Activated naive CD8-positive, alpha-beta T cell treated with anti-CD3 and anti-CD28 coated beads, Interleukin-2, amount 50 U/mL, for 24 hours (primary cell): Measurements from ENCODE around the gene CD46.
"Not testable (repeated sequence)": the region's sequence is repeated elsewhere in the genome, so short reads cannot be mapped to it uniquely, and the experiment has no call there.

Experiments
- ATAC-seq: fragments of 150-1000 bp; cut with Tn5 transposase; one replicate; pipeline ENCODE4 v1.10.0; 2021
- DNase-seq: peaks from one replicate; pipeline ENCODE4 v3.0.0; 2021
- H3K27ac Mint-ChIP-seq: one replicate; pipeline ENCODE4 v1.8.0; 2021; ENCODE audit warnings: mild to moderate bottlenecking, mixed read lengths
- H3K27me3 Mint-ChIP-seq: one replicate; pipeline ENCODE4 v1.8.0; 2021; ENCODE audit warnings: mixed read lengths
- H3K36me3 Mint-ChIP-seq: one replicate; pipeline ENCODE4 v1.8.0; 2021; ENCODE audit warnings: low read depth, mixed read lengths
- H3K4me1 Mint-ChIP-seq: one replicate; pipeline ENCODE4 v1.8.0; 2021; ENCODE audit warnings: mixed read lengths
- H3K4me3 Mint-ChIP-seq: one replicate; pipeline ENCODE4 v1.8.0; 2021; ENCODE audit warnings: mild to moderate bottlenecking, moderate library complexity, mixed read lengths
- H3K9me3 Mint-ChIP-seq: one replicate; pipeline ENCODE4 v1.8.0; 2021; ENCODE audit warnings: mixed read lengths

CD46 gene

DNA sequence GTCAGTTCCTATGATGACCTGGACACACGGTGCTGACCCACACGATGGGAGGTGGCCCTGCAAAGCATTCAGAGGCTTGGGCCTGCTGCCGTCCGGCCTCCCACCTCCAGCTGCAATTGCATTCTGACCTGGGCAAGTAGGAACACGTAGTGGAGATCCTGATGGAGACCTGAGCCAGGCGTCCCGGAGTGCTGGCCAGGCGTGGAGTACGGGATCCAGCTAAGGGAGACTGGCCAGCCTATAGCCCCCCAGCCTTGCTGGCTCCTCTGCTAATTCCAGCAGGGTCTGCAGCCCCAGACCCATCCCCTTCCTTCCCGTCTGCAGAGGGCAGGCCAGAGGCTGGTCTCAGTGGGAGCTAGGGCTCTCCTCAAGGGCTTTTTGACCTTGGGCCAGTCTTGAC, 11.2 kb downstream of the CD46 start:
- Mint-ChIP-seq H3K4me3 (no peak overlapping the region), H3K27ac (no peak overlapping the region), H3K9me3 (no peaks in the 10 kb centered on the region), H3K4me1 (no peaks in the 10 kb centered on the region), H3K27me3 (no peaks in the 10 kb centered on the region), H3K36me3 (peaks cover 70% of the 10 kb centered on the region)
- ATAC-seq (no peak), DNase-seq (no peak)

DNA sequence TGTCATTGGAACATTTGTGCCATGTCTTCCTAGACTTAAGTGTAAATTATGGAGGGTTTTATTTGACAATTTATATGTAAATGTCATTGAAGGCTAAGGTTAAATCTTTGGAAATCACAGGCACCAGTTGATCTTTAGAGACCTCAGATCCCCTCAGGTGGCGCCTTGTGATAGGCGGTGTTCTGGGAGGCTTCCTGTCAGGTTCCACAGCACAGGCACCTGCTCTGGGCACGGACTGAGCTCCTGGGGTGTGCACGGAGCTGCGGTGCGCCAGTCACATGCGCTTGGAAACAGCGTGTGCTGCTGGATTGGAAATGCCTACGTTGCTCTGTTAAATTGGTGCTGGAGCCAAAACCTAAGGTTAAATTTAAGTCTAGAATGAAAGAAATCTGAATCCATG, 12.1 kb downstream of the CD46 start:
- H3K4me1 Mint-ChIP-seq, result no peaks in the 10 kb centered on the region
- H3K36me3 Mint-ChIP-seq, result peaks cover 72% of the 10 kb centered on the region
- no peaks in the 10 kb centered on the region for H3K27me3 Mint-ChIP-seq
- ATAC-seq (no peak), DNase-seq (no peak)
- no peaks in the 10 kb centered on the region for H3K9me3 Mint-ChIP-seq
- H3K27ac Mint-ChIP-seq, result no peak overlapping the region
- no peak overlapping the region for H3K4me3 Mint-ChIP-seq

DNA sequence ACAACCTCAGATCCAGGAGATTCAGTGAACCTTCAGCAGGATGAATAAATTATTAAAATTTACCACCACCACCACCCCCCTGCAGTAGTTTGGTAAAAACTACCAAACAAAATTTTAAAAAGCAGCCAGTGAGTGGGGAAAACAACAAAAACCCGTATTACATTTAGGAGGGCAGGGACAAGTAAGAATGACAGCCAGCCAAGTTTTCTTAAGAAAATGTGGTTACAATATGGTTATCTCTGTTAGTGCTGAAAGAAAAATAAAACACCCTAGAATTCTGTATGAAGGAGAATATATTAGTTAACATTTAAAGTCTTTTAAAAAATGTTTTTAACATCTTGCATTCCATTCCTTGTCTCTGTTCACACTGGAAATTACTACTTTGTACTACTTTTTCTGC, 14.7 kb downstream of the CD46 start:
- no peak for DNase-seq
- Mint-ChIP-seq H3K4me1 (no peaks in the 10 kb centered on the region), H3K36me3 (peaks cover 73% of the 10 kb centered on the region), H3K4me3 (no peak overlapping the region), H3K27me3 (no peaks in the 10 kb centered on the region), H3K9me3 (no peaks in the 10 kb centered on the region), H3K27ac (no peak overlapping the region)
- ATAC-seq, result no peak

DNA sequence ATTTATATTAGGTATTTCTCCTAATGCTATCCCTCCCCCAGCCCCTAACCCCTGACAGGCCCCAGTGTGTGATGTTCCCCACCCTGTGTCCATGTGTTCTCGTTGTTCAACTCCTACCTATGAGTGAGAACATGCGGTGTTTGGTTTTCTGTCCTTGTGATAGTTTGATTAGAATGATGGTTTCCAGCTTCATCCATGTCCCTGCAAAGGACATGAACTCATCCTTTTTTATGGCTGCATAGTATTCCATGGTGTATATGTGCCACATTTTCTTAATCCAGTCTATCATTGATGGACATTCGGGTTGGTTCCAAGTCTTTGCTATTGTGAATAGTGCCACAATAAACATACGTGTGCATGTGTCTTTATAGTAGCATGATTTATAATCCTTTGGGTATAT, 18.7 kb downstream of the CD46 start:
- ATAC-seq, H3K9me3 Mint-ChIP-seq, H3K27me3 Mint-ChIP-seq, DNase-seq, H3K4me3 Mint-ChIP-seq, H3K4me1 Mint-ChIP-seq, H3K27ac Mint-ChIP-seq: not testable (repeated sequence)
- peaks cover 75% of the 10 kb centered on the region for H3K36me3 Mint-ChIP-seq

DNA sequence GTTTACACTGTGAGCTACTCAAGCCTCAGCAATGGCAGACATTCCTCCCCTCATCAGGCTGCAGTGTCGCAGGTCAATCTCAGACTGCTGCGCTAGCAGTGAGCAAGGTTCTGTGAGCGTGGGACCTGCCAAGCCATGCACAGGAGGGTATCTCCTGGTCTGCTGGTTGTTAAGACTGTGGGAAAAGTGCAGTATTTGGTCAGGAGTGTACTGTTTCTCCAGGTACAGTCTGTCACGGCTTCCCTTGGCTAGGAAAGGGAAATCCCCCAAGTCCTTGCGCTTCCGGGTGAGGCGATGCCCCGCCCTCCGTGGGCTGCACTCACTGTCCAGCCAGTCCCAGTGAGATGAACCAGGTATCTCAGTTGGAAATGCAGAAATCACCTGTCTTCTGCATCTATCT, 24.2 kb downstream of the CD46 start:
- H3K4me3 Mint-ChIP-seq, H3K9me3 Mint-ChIP-seq, DNase-seq, H3K27ac Mint-ChIP-seq, ATAC-seq, H3K27me3 Mint-ChIP-seq: not testable (repeated sequence)
- Mint-ChIP-seq H3K36me3 (peaks cover 80% of the 10 kb centered on the region), H3K4me1 (peaks cover 17% of the 10 kb centered on the region)

DNA sequence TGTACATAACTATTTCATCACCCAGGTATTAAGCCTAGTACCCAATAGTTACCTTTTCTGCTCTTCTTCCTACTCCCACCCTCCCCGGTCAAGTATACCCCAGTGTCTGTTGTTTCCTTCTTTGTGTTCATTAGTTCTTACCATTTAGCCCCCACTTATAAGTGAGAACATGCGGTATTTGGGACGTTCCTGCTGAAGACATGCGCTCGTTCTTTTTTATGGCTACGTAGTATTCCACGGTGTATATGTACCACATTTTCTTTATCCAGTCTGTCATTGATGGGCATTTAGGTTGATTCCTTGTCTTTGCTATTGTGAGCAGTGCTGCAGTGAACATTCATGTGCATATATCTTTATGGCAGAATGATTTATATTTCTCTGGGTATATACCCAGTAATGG, 25.6 kb downstream of the CD46 start:
- not testable (repeated sequence) for H3K4me3 Mint-ChIP-seq, H3K9me3 Mint-ChIP-seq, DNase-seq, H3K27me3 Mint-ChIP-seq, H3K27ac Mint-ChIP-seq, ATAC-seq
- Mint-ChIP-seq H3K4me1 (peaks cover 18% of the 10 kb centered on the region), H3K36me3 (peaks cover 67% of the 10 kb centered on the region)

DNA sequence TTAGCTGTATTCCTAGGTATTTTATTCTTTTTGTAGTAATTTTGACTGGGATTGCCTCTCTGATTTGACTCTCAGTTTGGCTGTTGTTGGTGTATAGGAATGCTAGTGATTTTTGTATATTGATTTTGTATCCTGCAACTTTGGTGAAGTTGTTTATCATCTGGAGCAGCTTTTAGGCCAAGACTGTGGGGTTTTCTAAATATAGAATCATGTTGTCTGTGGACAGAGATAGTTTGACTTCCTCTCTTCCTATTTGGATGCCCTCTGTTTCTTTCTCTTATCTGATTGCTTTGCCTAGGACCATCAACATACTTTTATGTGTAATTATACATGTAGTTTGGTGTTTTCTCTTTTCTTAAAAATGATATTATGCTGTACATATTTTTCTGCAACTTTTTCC, 27.2 kb downstream of the CD46 start:
- no peak for DNase-seq
- H3K27ac Mint-ChIP-seq, result no peak overlapping the region
- ATAC-seq, result no peak
- peaks cover 8% of the 10 kb centered on the region for H3K9me3 Mint-ChIP-seq
- peaks cover 58% of the 10 kb centered on the region for H3K36me3 Mint-ChIP-seq
- peaks cover 18% of the 10 kb centered on the region for H3K4me1 Mint-ChIP-seq
- H3K27me3 Mint-ChIP-seq, result no peaks in the 10 kb centered on the region
- H3K4me3 Mint-ChIP-seq, result no peak overlapping the region

DNA sequence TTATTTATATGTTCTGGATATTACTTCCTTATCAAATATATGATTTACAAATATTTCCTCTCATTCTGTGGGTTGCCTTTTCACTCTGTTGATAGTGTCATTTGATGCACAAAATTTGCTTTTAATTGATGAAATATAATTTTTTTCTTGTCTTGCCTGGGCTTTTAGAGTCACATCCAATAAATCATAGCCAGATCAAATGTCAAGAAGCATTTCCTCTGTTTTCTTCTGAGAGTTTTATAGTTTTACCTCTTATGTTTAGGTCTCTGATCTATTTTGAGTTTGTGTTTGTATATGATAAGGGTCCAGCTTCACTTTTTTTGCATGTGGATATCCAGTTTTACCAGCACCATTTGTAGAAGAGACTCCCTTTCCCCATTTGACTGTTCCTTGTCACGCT, 29.5 kb downstream of the CD46 start:
- H3K9me3 Mint-ChIP-seq, result peaks cover 8% of the 10 kb centered on the region
- no peak overlapping the region for H3K4me3 Mint-ChIP-seq
- no peaks in the 10 kb centered on the region for H3K27me3 Mint-ChIP-seq
- H3K27ac Mint-ChIP-seq, result no peak overlapping the region
- H3K4me1 Mint-ChIP-seq, result peaks cover 15% of the 10 kb centered on the region
- peaks cover 42% of the 10 kb centered on the region for H3K36me3 Mint-ChIP-seq
- ATAC-seq (no peak), DNase-seq (no peak)

DNA sequence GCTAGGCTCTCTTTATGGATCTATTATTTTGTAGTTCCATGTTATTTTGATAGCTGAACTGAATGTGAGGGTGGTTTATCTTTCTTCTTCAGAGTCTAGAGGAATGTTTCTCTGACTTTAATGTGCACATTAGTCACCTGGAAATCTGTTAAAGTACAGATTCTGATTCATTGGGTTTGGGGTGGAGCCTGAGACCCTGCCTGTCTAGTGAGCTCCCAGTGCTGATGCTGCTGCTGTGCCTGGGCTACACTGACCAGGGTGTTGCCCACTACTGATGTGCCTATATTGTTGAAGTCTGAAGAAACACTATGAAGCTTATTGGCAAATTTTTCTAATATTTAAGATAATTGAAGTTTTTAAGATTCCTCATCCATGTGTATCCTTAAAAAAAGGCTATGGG, 35.9 kb downstream of the CD46 start:
- ATAC-seq (no peak), DNase-seq (no peak)
- Mint-ChIP-seq H3K27ac (no peak overlapping the region), H3K36me3 (peaks cover 13% of the 10 kb centered on the region), H3K9me3 (no peaks in the 10 kb centered on the region), H3K4me1 (no peaks in the 10 kb centered on the region), H3K4me3 (no peak overlapping the region), H3K27me3 (no peaks in the 10 kb centered on the region)

DNA sequence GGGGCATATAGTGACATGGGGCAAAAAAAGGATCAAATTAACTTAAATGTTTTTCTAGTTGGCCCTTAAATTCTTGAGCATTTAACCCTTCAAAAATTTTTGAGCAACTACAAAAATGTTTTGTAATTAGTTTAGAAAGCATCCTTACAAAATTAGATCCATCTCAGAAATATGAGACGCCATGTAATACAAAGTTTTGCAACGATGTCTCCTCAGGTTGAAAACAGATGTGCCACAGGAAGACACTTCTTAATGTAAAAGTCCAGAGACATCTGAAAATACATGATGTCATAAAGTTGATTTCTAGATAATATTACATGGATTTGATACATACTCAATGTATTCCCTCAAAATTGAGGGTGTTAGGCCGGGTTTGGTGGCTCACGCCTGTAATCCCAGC, 37.5 kb downstream of the CD46 start:
- Mint-ChIP-seq H3K4me3 (no peak overlapping the region), H3K27ac (no peak overlapping the region), H3K9me3 (no peaks in the 10 kb centered on the region), H3K27me3 (no peaks in the 10 kb centered on the region), H3K36me3 (peaks cover 13% of the 10 kb centered on the region), H3K4me1 (no peaks in the 10 kb centered on the region)
- ATAC-seq, result no peak
- DNase-seq, result no peak

DNA sequence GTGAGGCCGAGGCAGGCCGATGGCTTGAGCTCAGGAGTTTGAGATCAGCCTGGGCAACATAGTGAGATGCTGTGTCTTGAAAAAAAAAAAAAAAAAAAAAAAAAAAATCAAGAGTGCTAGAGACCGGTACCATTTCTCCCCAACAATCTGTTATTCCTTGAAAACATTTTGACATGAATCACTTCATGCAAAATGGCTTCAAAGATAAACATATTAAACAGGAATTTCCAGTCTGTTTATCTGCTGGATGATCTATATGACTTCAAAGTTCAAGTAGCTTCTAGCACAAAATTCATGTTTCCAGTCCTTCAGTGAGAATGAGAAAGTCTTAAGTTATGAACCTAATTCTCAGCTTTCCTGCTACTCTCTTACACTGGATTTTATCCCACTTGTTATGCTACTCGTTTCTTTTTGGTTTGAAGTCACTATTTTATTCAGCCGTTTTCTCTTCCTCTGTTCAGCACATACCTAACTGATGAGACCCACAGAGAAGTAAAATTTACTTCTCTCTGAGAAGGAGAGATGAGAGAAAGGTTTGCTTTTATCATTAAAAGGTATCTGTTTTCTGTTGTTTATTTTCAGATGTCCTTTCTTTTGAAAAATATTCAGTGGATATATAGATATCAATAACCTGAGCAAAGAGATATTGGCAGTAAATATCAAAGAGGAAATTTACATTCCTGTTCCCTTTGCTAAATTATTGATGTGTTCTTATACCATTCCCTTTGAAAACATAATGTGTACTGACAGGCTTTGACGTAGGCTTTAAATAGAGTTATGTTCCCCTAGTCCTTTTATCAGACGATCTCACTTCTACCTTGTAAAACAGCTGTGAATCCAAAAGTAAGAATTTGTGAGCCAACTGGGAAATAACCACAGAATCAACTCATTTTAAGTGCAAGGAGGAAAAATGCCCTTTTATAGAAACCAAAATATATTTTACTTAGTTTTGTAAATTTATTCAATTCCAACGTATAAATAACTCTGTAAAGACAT, 38.2 kb downstream of the CD46 start:
- no peak overlapping the region for H3K27ac Mint-ChIP-seq
- no peak overlapping the region for H3K4me3 Mint-ChIP-seq
- ATAC-seq, result no peak
- no peaks in the 10 kb centered on the region for H3K9me3 Mint-ChIP-seq
- no peaks in the 10 kb centered on the region for H3K4me1 Mint-ChIP-seq
- H3K36me3 Mint-ChIP-seq, result peaks cover 7% of the 10 kb centered on the region
- no peaks in the 10 kb centered on the region for H3K27me3 Mint-ChIP-seq
- no peak for DNase-seq

DNA sequence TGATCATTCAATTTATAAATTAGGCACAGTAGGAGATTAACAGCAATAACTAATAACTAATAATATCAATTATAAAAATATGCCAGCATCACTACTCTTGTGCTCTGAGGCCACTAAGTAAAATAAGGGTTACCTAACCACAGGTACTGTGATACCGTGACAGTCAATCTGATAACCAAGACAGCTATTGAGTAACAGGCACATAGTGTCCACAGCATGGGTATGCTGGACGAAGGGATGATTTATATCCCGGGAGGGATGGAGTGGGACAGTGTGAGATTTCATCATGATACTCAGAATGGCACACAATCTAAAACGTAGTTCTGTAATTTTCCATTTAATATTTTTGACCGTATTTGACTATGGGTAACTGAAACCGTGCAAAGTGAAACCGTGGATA, 39.4 kb downstream of the CD46 start:
- H3K9me3 Mint-ChIP-seq, result no peaks in the 10 kb centered on the region
- ATAC-seq (no peak), DNase-seq (no peak)
- H3K4me3 Mint-ChIP-seq, result no peak overlapping the region
- no peak overlapping the region for H3K27ac Mint-ChIP-seq
- no peaks in the 10 kb centered on the region for H3K27me3 Mint-ChIP-seq
- peaks cover 11% of the 10 kb centered on the region for H3K36me3 Mint-ChIP-seq
- no peaks in the 10 kb centered on the region for H3K4me1 Mint-ChIP-seq

DNA sequence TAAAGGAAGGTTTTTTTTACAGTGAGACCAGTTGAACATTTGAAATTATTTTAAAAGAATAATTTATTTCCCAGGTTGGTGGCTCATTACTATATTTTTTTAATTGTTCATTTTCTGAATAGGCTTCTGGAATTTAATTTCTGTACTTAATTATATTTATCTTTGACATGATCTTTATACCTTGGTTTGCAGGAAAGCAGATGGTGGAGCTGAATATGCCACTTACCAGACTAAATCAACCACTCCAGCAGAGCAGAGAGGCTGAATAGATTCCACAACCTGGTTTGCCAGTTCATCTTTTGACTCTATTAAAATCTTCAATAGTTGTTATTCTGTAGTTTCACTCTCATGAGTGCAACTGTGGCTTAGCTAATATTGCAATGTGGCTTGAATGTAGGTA, 41.5 kb downstream of the CD46 start:
- no peak overlapping the region for H3K4me3 Mint-ChIP-seq
- no peaks in the 10 kb centered on the region for H3K27me3 Mint-ChIP-seq
- peaks cover 16% of the 10 kb centered on the region for H3K4me1 Mint-ChIP-seq
- DNase-seq (no peak), ATAC-seq (no peak)
- peaks cover 11% of the 10 kb centered on the region for H3K36me3 Mint-ChIP-seq
- no peaks in the 10 kb centered on the region for H3K9me3 Mint-ChIP-seq
- no peak overlapping the region for H3K27ac Mint-ChIP-seq

DNA sequence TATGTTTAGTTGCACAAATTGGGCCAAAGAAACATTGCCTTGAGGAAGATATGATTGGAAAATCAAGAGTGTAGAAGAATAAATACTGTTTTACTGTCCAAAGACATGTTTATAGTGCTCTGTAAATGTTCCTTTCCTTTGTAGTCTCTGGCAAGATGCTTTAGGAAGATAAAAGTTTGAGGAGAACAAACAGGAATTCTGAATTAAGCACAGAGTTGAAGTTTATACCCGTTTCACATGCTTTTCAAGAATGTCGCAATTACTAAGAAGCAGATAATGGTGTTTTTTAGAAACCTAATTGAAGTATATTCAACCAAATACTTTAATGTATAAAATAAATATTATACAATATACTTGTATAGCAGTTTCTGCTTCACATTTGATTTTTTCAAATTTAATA, 43.0 kb downstream of the CD46 start:
- Mint-ChIP-seq H3K4me3 (no peak overlapping the region), H3K36me3 (peaks cover 11% of the 10 kb centered on the region), H3K27me3 (no peaks in the 10 kb centered on the region), H3K27ac (no peak overlapping the region), H3K9me3 (no peaks in the 10 kb centered on the region), H3K4me1 (peaks cover 31% of the 10 kb centered on the region)
- ATAC-seq (no peak), DNase-seq (no peak)

DNA sequence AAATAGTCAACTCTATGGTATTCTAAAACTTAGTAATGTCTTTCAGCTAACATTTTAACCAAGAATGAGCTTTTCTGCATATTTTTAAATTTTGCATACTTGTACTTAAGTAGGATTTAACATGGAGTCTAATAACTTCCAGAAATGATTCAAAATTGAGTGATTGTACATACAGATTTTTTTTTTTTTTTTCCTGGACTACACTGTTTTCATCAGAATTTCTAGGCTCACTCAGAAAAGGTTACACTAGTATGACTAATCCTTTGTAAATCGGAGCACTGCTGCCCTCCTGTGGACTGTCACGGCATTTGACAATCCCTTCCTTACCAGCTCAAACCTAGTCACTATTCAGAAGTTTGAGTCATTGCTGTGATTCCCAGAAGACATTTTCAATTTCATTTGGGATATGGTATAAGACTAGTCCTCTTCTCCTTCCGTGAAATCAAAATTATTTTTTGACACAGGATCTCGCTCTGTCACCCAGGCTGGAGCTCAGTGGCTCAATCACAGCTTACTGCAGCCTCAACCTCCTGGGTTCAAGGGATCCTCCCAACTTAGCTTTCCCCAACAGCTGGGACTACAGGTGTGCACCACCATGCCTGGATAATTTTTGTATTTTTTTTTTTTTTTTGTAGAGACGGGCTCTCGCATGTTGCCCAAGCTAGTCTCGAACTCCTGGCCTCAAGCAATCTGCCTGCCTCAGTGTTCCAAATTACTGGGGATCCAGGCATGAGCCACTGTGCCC, 45.5 kb downstream of the CD46 start:
- peak; percentile 91 for ATAC-seq
- H3K36me3 Mint-ChIP-seq, result peaks cover 11% of the 10 kb centered on the region
- H3K27me3 Mint-ChIP-seq, result no peaks in the 10 kb centered on the region
- DNase-seq, result peak; percentile 85
- H3K4me1 Mint-ChIP-seq, result peaks cover 35% of the 10 kb centered on the region
- peak overlapping the region; percentile 14 for H3K4me3 Mint-ChIP-seq
- no peak overlapping the region for H3K27ac Mint-ChIP-seq
- no peaks in the 10 kb centered on the region for H3K9me3 Mint-ChIP-seq
